Measurements from ENCODE around the gene NNAT. TPM values are rescaled to one million over a fixed set of nuclear protein-coding genes. Genes with fewer than 3 reads are reported as not detected.

The NNAT gene
- total RNA-seq, 1 donor from 2014 or later, result 114 TPM

DNA sequence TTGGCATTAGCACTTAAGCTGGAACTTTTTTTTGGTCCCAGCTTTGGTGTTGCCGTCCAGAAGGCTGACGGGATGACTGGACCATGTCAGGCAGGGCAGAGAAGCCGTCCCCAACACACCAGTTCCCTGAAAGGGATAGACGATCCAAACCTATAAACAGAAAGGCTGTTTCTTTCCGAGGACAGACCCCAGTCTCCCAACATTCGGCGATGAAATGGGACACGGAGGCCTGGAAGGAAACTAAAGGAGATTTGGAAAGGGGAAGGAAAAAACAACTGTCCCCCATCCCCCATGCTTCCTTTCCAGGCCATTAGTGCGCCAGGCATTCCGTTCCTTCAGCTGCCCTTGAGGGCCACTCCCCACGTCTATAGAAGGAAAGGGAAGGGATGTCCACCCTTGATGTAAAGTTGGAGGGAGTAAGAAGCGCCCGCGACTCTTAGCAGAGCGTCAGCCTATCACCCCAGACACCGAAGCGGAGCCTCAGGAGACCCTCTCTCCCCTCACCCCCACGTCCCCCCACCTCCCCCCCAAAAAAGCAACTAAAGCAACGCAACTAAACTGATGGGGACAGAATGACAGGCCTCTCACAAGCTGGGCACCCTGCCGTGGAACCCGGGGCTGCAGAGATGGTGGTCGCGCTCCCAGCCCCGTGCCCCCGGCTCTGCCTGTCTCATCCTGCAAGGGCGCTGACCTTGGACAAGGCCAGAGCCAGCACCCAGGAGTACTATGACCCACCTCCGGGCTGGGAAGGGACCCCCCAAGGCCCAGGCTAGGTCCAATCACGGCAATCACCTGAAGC lies 6.0 kb downstream of the NNAT start:
- H3K36me3 Mint-ChIP-seq, result peaks cover 23% of the 10 kb centered on the region
- DNase-seq (ENCODE audit: extremely low spot score, unreplicated experiment), result no peak
- peaks cover 46% of the 10 kb centered on the region for H3K4me1 Mint-ChIP-seq (ENCODE audit: unreplicated experiment)
- H3K4me3 Mint-ChIP-seq, result peak overlapping the region; percentile 96
- H3K27me3 Mint-ChIP-seq, result no peaks in the 10 kb centered on the region
- peak overlapping the region; percentile 100 for H3K27ac Mint-ChIP-seq
- no peaks in the 10 kb centered on the region for H3K9me3 Mint-ChIP-seq
- TF ChIP-seq, protein P1, sequence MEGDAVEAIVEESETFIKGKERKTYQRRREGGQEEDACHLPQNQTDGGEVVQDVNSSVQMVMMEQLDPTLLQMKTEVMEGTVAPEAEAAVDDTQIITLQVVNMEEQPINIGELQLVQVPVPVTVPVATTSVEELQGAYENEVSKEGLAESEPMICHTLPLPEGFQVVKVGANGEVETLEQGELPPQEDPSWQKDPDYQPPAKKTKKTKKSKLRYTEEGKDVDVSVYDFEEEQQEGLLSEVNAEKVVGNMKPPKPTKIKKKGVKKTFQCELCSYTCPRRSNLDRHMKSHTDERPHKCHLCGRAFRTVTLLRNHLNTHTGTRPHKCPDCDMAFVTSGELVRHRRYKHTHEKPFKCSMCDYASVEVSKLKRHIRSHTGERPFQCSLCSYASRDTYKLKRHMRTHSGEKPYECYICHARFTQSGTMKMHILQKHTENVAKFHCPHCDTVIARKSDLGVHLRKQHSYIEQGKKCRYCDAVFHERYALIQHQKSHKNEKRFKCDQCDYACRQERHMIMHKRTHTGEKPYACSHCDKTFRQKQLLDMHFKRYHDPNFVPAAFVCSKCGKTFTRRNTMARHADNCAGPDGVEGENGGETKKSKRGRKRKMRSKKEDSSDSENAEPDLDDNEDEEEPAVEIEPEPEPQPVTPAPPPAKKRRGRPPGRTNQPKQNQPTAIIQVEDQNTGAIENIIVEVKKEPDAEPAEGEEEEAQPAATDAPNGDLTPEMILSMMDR (conservative IDR thresholded peaks at IDR 0.05), result no peak

DNA sequence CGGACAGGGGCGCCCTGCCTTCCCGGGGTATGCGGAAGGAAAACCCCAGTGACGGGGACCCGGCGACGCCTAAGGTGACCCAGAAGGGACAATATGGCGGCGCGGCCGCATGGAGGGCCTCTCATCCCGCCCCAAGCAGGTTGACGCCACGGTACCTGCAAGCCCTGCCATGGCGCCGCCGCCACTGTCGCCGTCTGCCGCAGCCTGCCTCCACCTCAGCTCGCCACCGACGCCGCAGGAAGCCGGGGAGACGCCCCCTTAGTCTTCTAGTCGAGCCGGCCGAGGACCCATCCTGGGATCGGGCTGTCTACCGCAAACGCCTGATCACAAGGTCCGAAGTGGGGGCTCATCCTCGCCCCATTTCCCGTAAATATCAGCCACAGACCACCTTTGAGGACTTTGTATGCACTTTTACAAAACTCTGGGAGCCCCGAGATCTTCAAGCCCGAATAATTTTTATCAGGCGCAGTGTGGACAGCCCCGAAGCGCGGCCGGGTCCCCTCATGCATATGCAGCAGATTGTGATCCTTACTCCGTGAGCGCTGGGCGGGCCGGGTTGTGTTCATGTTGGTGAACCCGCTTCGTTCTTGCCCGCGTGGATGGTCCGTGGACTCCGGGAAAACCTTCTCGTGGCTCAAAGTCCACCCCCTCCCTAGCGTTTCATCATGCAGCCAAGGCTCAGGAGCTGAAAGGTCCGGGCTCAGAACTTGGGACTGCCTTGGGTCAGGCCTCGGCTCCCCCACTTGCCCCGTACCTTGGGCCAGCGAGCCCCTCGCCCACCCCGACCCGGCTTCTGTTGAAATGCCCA lies 6.8 kb downstream of the NNAT start, which contains the start of gene BLCAP:
BLCAP (minus strand) TSS at position 239 of the 808 bp plus-strand sequence. CDS start 8,702 bp downstream, outside the sequence.
- peak; percentile 87 for DNase-seq (ENCODE audit: extremely low spot score, unreplicated experiment)
- peaks cover 46% of the 10 kb centered on the region for H3K4me1 Mint-ChIP-seq (ENCODE audit: unreplicated experiment)
- TF ChIP-seq, protein P1 (conservative IDR thresholded peaks at IDR 0.05), result no peak
- H3K4me3 Mint-ChIP-seq, result peak within 1 kb of the TSS; percentile 96
- peak within 1 kb of the TSS; percentile 100 for H3K27ac Mint-ChIP-seq
- peaks cover 21% of the 10 kb centered on the region for H3K36me3 Mint-ChIP-seq
- H3K27me3 Mint-ChIP-seq, result no peaks in the 10 kb centered on the region
- no peaks in the 10 kb centered on the region for H3K9me3 Mint-ChIP-seq

DNA sequence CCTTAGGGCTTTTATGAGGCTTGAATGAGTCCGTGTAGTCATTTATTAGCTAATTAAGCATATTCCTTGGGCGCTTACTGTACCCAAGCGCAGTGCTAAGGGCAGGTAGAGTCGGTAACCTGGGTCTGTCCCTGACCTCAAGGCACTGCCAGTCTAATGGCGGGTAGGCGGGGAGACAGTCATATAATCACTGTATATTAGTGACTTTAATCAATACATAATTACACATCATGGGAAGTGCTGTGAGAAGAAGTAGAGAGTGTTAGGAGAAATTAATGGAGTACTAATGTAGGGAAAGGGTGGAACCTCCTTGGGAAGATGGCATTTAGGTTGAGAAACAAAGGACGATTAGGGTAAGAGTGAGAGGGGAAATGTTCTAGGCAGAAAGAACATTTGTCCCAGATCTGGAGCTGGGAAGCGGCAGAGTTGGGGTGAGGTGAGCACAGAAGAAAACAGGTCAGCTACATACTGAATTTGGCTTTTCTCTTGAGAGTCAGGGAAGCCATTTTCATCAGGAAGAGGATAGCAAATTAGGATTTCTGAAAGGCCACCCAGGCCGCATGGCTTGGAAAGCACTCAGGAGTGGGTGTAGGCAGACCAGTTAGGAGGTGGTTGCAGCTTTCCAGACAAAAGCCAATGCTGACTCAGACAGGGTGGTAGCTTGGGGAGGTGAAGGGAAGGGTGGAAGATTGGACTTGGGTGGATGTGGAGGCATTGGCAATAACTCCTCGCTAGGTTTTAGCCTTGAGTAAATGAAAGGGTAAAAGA lies 7.6 kb downstream of the NNAT start:
- Mint-ChIP-seq H3K27me3 (no peaks in the 10 kb centered on the region), H3K4me3 (peak overlapping the region; percentile 96), H3K4me1 (ENCODE audit: unreplicated experiment) (peaks cover 39% of the 10 kb centered on the region), H3K27ac (peak overlapping the region; percentile 100), H3K36me3 (peaks cover 14% of the 10 kb centered on the region), H3K9me3 (no peaks in the 10 kb centered on the region)
- peak; percentile 27 for DNase-seq (ENCODE audit: extremely low spot score, unreplicated experiment)
- TF ChIP-seq, protein P1 (conservative IDR thresholded peaks at IDR 0.05), result no peak

DNA sequence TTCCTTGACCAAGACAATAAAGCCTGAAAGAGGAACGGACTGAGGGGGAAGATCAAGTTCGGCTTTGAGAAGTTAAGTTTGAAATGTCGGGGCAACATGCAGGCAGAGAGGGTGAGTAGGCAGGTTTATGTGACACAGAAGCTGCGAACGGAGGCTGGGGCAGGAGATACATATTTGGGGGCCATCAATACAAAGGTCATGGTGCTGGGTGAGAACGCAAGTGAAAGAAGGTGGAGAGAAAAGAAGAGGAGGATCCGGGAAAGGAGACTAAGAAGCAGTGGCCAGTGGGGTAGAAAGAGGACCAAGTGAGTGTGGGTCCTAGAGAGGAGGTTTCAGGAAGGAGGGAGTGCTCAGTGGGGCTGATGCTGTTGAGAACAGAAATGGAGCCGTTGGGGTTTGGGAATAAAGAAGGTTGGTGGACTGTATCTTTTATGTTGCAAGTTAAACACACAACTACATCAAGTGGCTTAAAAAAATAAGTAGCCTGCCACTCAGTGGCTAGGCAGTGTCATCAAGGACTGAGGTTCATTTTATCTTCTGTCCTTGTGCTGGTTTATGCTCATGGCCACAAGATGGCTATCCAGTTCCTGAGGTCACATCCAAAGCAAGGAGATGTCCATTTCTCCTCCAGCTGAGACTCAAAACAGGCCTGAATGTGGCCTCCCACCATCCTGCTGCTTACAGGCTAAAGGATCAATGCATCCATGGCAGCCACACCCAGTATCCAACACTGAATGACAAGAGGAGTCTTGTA lies 8.3 kb downstream of the NNAT start:
- Mint-ChIP-seq H3K9me3 (no peaks in the 10 kb centered on the region), H3K36me3 (peaks cover 12% of the 10 kb centered on the region), H3K27ac (peak overlapping the region; percentile 100)

More for the DNA sequence above, 8.3 kb downstream of the NNAT start:
- Mint-ChIP-seq H3K4me1 (ENCODE audit: unreplicated experiment) (peaks cover 38% of the 10 kb centered on the region), H3K4me3 (peak overlapping the region; percentile 96), H3K27me3 (no peaks in the 10 kb centered on the region)
- DNase-seq (ENCODE audit: extremely low spot score, unreplicated experiment), result peak; percentile 24
- TF ChIP-seq, protein P1 (conservative IDR thresholded peaks at IDR 0.05), result no peak

Measured in type B pancreatic cell (in vitro differentiated cells).